IPS-18a (cell line): Measurements from ENCODE around the gene PRPF38B.
"Not testable (repeated sequence)": the region's sequence is repeated elsewhere in the genome, so short reads cannot be mapped to it uniquely, and the experiment has no call there.

Experiments used
- H3K27ac ChIP-seq: one replicate; pipeline ENCODE4 v1.5.1; 2013; ENCODE audit warnings: low read length
- H3K27me3 ChIP-seq: one replicate; pipeline ENCODE4 v1.6.1; 2013; ENCODE audit warnings: mild to moderate bottlenecking, low read length; ENCODE audit not compliant: control insufficient read depth, insufficient read depth
- H3K36me3 ChIP-seq: one replicate; pipeline ENCODE4 v1.6.1; 2013; ENCODE audit warnings: low read depth, low read length; ENCODE audit not compliant: control insufficient read depth
- H3K4me1 ChIP-seq: one replicate; pipeline ENCODE4 v1.6.1; 2013; ENCODE audit warnings: low read depth, low read length; ENCODE audit not compliant: control insufficient read depth
- H3K4me3 ChIP-seq: one replicate; pipeline ENCODE4 v1.5.1; 2013; ENCODE audit warnings: low read length
- H3K9ac ChIP-seq: one replicate; pipeline ENCODE4 v1.6.1; 2013; ENCODE audit warnings: mild to moderate bottlenecking, low read length, moderate library complexity
- H3K9me3 ChIP-seq: one replicate; pipeline ENCODE4 v1.6.1; 2013; ENCODE audit warnings: low read depth, low read length; ENCODE audit not compliant: control insufficient read depth

The PRPF38B gene

GRCh38 chr1:108663074-108663473, 29.0 kb upstream of the PRPF38B start:
- H3K27ac ChIP-seq, result no peak overlapping the region
- H3K9me3 ChIP-seq, result no peaks in the 10 kb centered on the region
- no peak overlapping the region for H3K9ac ChIP-seq
- peaks cover 34% of the 10 kb centered on the region for H3K27me3 ChIP-seq
- no peaks in the 10 kb centered on the region for H3K36me3 ChIP-seq
- H3K4me1 ChIP-seq, result no peaks in the 10 kb centered on the region
- no peak overlapping the region for H3K4me3 ChIP-seq

- Histone ChIP-seq H3K9me3 (no peaks in the 10 kb centered on the region), H3K27me3 (peaks cover 34% of the 10 kb centered on the region), H3K4me3 (no peak overlapping the region), H3K9ac (no peak overlapping the region), H3K36me3 (no peaks in the 10 kb centered on the region), H3K4me1 (no peaks in the 10 kb centered on the region), H3K27ac (no peak overlapping the region)
These were observed 27.6 kb upstream of the PRPF38B start for GRCh38 chr1:108664481-108664880.

GRCh38 chr1:108665067-108665466, 27.0 kb upstream of the PRPF38B start:
- Histone ChIP-seq H3K36me3 (no peaks in the 10 kb centered on the region), H3K27me3 (peaks cover 29% of the 10 kb centered on the region), H3K4me3 (no peak overlapping the region), H3K27ac (no peak overlapping the region), H3K9me3 (no peaks in the 10 kb centered on the region), H3K9ac (no peak overlapping the region), H3K4me1 (no peaks in the 10 kb centered on the region)

GRCh38 chr1:108665771-108666170, 26.3 kb upstream of the PRPF38B start:
- Histone ChIP-seq H3K36me3 (no peaks in the 10 kb centered on the region), H3K4me1 (no peaks in the 10 kb centered on the region), H3K9ac (no peak overlapping the region)

GRCh38 chr1:108667422-108667821, 24.7 kb upstream of the PRPF38B start:
- not testable (repeated sequence) for H3K27me3 ChIP-seq, H3K4me1 ChIP-seq, H3K36me3 ChIP-seq, H3K4me3 ChIP-seq, H3K27ac ChIP-seq, H3K9me3 ChIP-seq, H3K9ac ChIP-seq

More at GRCh38 chr1:108665771-108666170, 26.3 kb upstream of the PRPF38B start:
- H3K4me3 ChIP-seq, result no peak overlapping the region
- H3K27me3 ChIP-seq, result peaks cover 22% of the 10 kb centered on the region
- H3K27ac ChIP-seq, result no peak overlapping the region
- H3K9me3 ChIP-seq, result no peaks in the 10 kb centered on the region

- no peaks in the 10 kb centered on the region for H3K4me1 ChIP-seq
- H3K27ac ChIP-seq, result no peak overlapping the region
- H3K9ac ChIP-seq, result no peak overlapping the region
- no peaks in the 10 kb centered on the region for H3K27me3 ChIP-seq
- no peaks in the 10 kb centered on the region for H3K9me3 ChIP-seq
- no peaks in the 10 kb centered on the region for H3K36me3 ChIP-seq
- H3K4me3 ChIP-seq, result no peak overlapping the region
These were observed 23.3 kb upstream of the PRPF38B start for GRCh38 chr1:108668777-108669176.

- Histone ChIP-seq H3K27ac (no peak overlapping the region), H3K4me3 (no peak overlapping the region), H3K27me3 (no peaks in the 10 kb centered on the region), H3K9ac (no peak overlapping the region), H3K4me1 (no peaks in the 10 kb centered on the region), H3K9me3 (no peaks in the 10 kb centered on the region), H3K36me3 (no peaks in the 10 kb centered on the region)
These were observed 22.4 kb upstream of the PRPF38B start for GRCh38 chr1:108669679-108670078.

- H3K4me1 ChIP-seq, result no peaks in the 10 kb centered on the region
These were observed 21.9 kb upstream of the PRPF38B start for GRCh38 chr1:108670131-108670773.

GRCh38 chr1:108671143-108671542, 21.0 kb upstream of the PRPF38B start:
- Histone ChIP-seq H3K9ac (no peak overlapping the region), H3K9me3 (no peaks in the 10 kb centered on the region), H3K4me1 (no peaks in the 10 kb centered on the region), H3K4me3 (no peak overlapping the region), H3K27ac (no peak overlapping the region), H3K27me3 (no peaks in the 10 kb centered on the region), H3K36me3 (no peaks in the 10 kb centered on the region)

More at GRCh38 chr1:108670131-108670773, 21.9 kb upstream of the PRPF38B start:
- Histone ChIP-seq H3K36me3 (no peaks in the 10 kb centered on the region), H3K9me3 (no peaks in the 10 kb centered on the region), H3K27ac (no peak overlapping the region), H3K4me3 (no peak overlapping the region), H3K27me3 (no peaks in the 10 kb centered on the region), H3K9ac (no peak overlapping the region)

GRCh38 chr1:108678706-108679105, 13.4 kb upstream of the PRPF38B start:
- Histone ChIP-seq H3K9me3 (no peaks in the 10 kb centered on the region), H3K4me3 (no peak overlapping the region), H3K27ac (no peak overlapping the region), H3K4me1 (no peaks in the 10 kb centered on the region), H3K9ac (no peak overlapping the region), H3K27me3 (no peaks in the 10 kb centered on the region), H3K36me3 (no peaks in the 10 kb centered on the region)

GRCh38 chr1:108679586-108680213, 12.4 kb upstream of the PRPF38B start:
- H3K27me3 ChIP-seq, result no peaks in the 10 kb centered on the region
- no peaks in the 10 kb centered on the region for H3K9me3 ChIP-seq
- H3K9ac ChIP-seq, result no peak overlapping the region

GRCh38 chr1:108681701-108682100, 10.4 kb upstream of the PRPF38B start:
- not testable (repeated sequence) for H3K27me3 ChIP-seq, H3K9ac ChIP-seq, H3K36me3 ChIP-seq, H3K4me1 ChIP-seq, H3K27ac ChIP-seq, H3K9me3 ChIP-seq, H3K4me3 ChIP-seq

More at GRCh38 chr1:108679586-108680213, 12.4 kb upstream of the PRPF38B start:
- Histone ChIP-seq H3K27ac (no peak overlapping the region), H3K4me3 (no peak overlapping the region), H3K36me3 (no peaks in the 10 kb centered on the region), H3K4me1 (no peaks in the 10 kb centered on the region)
